Fibroblast of lung (primary cell): ENCODE results near the gene SP6.

Source experiments
- EZH2 ChIP-seq: IDR thresholded peaks from 2 replicates; pipeline ENCODE4 v1.5.1; 2012; ENCODE audit warnings: low read length, control low read depth, mild to moderate bottlenecking; ENCODE audit errors: missing control alignments
- TF ChIP-seq, protein P1 (sequence below), 2 donors: IDR thresholded peaks in 1 of 2; conservative IDR thresholded peaks in 1 of 2; 1 replicate in 1 of 2; 2 replicates in 1 of 2; pipeline ENCODE4 v1.5.1; 2011 to 2012; ENCODE audit warnings: low read length in 2 of 2, control low read depth in 1 of 2, inconsistent platforms in 1 of 2, low read depth in 1 of 2, mild to moderate bottlenecking in 1 of 2

- TF ChIP-seq, protein P1, sequence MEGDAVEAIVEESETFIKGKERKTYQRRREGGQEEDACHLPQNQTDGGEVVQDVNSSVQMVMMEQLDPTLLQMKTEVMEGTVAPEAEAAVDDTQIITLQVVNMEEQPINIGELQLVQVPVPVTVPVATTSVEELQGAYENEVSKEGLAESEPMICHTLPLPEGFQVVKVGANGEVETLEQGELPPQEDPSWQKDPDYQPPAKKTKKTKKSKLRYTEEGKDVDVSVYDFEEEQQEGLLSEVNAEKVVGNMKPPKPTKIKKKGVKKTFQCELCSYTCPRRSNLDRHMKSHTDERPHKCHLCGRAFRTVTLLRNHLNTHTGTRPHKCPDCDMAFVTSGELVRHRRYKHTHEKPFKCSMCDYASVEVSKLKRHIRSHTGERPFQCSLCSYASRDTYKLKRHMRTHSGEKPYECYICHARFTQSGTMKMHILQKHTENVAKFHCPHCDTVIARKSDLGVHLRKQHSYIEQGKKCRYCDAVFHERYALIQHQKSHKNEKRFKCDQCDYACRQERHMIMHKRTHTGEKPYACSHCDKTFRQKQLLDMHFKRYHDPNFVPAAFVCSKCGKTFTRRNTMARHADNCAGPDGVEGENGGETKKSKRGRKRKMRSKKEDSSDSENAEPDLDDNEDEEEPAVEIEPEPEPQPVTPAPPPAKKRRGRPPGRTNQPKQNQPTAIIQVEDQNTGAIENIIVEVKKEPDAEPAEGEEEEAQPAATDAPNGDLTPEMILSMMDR (conservative IDR thresholded peaks at IDR 0.05 in 1 of 2, IDR thresholded peaks at IDR 0.05 in 1 of 2; ENCODE audit: low read depth in 1 of 2, low read length in 2 of 2): no peak
- TF ChIP-seq EZH2: no peak
Observed at GRCh38 chr17:47866941-47867340, 16.0 kb upstream of the SP6 start.
